ENCODE results near the gene EDN1.
"Not testable (repeated sequence)": the region's sequence is repeated elsewhere in the genome, so short reads cannot be mapped to it uniquely, and the experiment has no call there.

EDN1 gene

DNA sequence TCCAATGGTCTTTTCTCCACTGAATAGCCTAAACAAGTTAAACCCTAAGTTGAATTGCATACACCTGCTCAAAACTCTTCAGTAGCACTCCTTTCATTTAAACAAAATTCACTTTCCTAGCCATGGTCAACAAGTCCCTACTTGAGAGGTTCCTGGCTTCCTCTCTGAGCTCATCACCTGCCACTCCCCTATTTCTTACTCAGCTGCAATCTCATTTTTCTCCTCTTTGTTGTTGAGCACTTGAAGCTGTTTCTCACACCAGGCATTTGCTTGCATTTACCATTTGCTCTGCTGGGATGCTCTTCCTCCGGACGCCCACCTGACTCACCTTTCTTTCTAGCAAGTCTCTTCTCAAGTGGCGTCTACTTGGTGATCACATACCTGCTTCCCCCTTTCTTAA is 38.5 kb downstream of the EDN1 start:
- no peak for DNase-seq

DNA sequence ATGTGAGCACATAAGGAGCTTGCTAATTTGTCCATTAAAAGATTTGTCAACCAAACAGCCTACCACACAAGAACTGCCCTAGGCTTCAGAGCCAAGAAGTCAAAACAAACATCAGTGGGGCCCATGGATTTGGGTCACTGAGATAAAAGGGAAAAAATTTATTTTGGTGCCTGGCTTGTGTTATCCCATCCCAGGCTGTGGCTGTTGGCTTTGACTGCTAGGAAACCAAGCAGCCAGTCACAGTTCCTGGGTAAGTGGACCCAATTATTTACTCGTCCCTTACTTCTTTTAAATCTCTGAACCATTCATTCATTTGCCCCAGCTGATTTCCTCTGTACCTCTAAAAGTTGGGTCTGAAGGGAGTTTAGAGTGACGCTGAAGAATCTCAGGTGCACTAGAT is 41.3 kb downstream of the EDN1 start:
- DNase-seq = no peak

DNA sequence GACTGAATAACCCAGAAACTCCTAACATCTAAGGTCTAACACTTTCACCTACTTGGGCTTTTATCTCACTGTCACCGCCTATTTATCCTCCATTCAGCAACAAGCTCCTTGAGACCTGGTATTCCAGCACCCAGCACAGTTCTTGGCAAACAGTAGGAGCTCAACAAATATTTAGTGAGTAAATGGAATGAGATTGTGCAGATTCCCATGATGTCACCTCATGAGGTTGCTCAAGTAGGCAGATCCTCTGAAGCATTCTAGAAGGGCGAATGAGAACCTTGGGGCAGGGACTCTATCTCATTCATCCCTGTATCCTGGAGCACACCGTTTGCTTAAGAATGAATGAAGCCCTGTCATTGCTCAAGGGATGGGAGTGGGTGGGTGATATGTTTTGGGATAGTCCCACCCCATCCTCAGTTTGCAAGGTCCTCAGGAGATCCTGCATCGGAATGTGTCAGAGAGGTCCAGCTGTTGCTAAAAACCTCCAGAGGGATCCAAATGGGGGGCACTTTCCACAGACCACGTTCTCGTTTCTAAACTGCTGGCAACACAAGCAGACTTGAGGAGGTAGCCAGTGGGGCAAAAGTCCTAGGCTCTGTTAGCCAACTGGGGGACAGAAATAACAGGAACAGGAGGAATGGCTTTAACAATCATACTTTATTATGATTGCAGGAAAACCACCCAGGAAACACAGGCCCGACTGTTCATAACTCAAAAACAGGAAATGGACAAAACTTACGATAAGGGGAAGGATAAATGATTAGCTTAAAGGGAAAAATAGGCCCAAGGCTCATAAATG is 42.0 kb downstream of the EDN1 start:
- DNase-seq = no peak

DNA sequence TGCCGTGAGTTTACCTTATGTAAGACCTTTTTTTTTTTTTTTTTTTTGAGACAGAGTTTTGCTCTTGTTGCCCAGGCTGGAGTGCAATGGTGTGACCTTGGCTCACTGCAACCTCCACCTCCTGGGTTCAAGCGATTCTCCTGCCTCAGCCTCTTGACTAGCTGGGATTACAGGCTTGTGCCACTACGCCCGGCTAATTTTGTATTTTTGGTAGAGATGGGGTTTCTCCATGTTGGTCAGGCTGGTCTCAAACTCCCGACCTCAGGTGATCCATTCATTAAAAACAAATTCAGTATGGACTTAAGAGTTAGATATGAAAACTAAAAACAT is 42.6 kb downstream of the EDN1 start:
- DNase-seq = not testable (repeated sequence)

- no peak for DNase-seq
These were observed 43.0 kb downstream of the EDN1 start for GRCh38 chr6:12333128-12333527.

GRCh38 chr6:12334526-12335130 is 44.5 kb downstream of the EDN1 start:
- no peak for DNase-seq

DNA sequence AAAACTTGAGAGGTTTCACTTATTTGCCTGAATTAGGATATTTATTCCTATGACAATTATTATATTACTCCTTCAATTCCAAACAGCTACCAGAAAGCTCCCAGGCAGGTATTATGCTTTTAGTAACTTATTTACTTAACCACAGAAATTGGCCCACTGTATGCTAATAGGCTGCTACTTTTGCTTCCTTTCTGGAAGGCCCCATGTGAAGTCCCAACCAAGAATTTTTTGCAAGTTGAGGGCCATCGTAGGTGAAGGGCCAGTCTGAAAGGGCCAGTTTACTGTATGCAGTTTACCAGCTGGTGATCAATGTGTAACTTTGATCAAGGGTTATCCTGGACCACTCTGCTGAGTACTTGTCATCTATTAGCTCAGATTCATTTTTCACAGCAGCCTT is 45.0 kb downstream of the EDN1 start:
- DNase-seq = no peak

DNA sequence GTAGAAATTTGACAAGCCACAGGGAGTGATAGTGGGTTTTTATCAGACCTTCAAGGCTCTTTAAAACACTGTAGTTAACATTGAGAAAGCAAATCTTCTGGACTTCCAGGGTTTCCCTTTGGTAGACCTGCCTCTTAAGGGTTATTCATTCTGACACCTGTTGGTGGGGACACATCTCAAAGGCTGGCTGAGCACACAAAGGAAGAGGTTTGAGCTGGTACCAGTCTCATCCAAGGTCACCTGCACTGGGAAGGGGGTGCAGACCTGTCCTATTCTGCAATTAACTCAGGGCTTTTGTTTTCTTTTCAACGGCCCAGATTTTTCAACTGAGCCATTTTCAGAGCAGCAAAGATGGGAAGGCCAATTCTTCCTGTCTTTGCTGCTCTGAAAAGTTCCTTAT is 45.6 kb downstream of the EDN1 start:
- no peak for DNase-seq

- DNase-seq = no peak
These were observed 46.2 kb downstream of the EDN1 start for GRCh38 chr6:12336121-12336971.

DNA sequence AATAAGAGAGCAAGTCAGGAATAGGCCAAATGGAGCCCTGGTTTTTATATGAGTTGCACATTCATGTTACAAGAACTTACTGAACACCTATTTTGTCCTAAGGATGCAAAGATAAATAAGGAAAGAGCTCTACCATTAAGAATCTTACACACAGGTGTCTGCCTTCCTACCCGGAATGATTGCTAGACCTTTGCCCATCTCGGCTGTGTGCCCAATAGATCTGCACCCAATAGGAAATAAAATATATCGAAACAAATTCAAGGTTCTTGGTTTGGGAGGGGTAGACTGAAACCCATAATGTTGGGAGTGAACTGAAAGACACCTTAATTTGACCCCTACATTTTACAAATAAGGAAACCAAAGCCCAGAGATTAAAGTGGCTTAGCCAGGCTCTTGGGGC is 48.9 kb downstream of the EDN1 start:
- DNase-seq = no peak

GRCh38 chr6:12339808-12340487 is 49.8 kb downstream of the EDN1 start:
- no peak for DNase-seq

- DNase-seq = no peak
These were observed 50.3 kb downstream of the EDN1 start for GRCh38 chr6:12340488-12340818.

GRCh38 chr6:12342664-12343063 is 52.5 kb downstream of the EDN1 start:
- no peak for DNase-seq

DNA sequence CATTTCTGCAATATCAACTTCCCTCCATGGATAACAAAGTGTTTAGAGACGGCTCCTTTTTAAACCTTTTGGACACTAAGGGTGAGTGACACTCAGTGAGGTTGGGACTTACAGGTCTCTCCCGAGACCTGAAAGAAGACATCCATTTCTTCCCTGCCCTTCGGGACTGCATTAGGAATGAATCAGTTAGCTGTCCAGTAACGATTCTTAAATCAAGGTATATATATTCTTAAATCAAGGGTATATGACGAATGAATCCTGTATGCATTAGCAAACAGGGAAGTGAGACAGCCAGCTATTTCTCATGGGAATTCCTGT is 52.9 kb downstream of the EDN1 start:
- DNase-seq = no peak

DNA sequence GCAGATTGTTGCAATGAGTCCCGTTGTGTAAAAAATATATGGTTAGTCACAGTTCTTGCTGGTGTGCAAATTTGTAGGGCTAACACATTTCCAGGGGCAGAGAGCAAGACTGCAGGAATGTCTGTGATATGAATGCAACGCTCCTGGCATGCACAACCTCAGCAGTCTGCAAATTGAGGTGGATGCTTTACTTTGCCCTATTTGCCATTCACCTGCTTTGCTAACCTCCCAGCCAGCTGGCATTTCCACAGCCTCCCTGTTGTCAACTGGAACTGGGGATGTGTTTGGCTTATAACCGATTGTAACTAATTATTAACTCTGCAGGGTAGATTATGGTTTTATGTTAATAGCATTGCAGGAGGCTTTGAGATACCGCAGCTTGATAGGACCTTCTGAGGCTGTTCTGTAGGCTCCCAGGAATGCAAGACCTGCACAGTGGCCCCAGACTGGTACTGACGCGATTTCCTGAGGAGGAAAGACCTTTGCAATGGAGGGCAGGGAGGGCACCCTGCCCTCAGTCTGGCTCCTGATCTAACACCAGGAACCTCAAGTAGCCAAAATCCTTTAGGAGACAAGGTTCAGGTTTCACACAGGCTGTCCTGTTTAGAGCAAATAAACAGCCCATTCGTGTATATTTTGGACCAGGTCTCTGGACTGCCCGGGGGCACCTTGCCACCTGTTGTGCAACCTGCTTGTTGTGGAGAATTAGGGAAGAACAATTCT is 53.4 kb downstream of the EDN1 start:
- no peak for DNase-seq

- DNase-seq = no peak
These were observed 54.1 kb downstream of the EDN1 start for GRCh38 chr6:12344296-12344695.

- DNase-seq = no peak
These were observed 55.0 kb downstream of the EDN1 start for GRCh38 chr6:12344961-12345693.

GRCh38 chr6:12345694-12346058 is 55.5 kb downstream of the EDN1 start:
- no peak for DNase-seq
